Suprapubic skin (tissue), 4 donors: Measurements from ENCODE around the gene GOSR2. TPM values are rescaled to one million over a fixed set of nuclear protein-coding genes. Genes with fewer than 3 reads are reported as not detected.

Source experiments
- DNase-seq, 2 donors: peaks; one replicate each; pipeline ENCODE4 v3.0.0-alpha.2; 2019; ENCODE audit warnings: low spot score in 2 of 2
- H3K27ac ChIP-seq: fragments of 200-600 bp; sonication (generic); one replicate; pipeline ENCODE4 v1.5.1; 2019
- H3K27me3 ChIP-seq: fragments of 200-600 bp; sonication (generic); one replicate; pipeline ENCODE4 v1.5.1; 2019
- H3K36me3 ChIP-seq: fragments of 200-600 bp; sonication (generic); one replicate; pipeline ENCODE4 v1.5.1; 2019
- H3K4me1 ChIP-seq: fragments of 200-600 bp; sonication (generic); one replicate; pipeline ENCODE4 v1.5.1; 2019
- H3K4me3 ChIP-seq: fragments of 200-600 bp; sonication (generic); one replicate; pipeline ENCODE4 v1.5.1; 2019; ENCODE audit warnings: mild to moderate bottlenecking
- H3K9me3 ChIP-seq: fragments of 200-600 bp; sonication (generic); one replicate; pipeline ENCODE4 v1.5.1; 2019
- EP300 ChIP-seq: sonication (generic); formaldehyde crosslinking; IDR thresholded peaks from one replicate; pipeline ENCODE4 v1.6.1; 2017; ENCODE audit warnings: antibody characterized with exemption
- POLR2A ChIP-seq, 2 donors: fragments of 450-650 bp; IDR thresholded peaks; one replicate each; pipeline ENCODE4 v1.6.1; 2017; ENCODE audit warnings: antibody characterized with exemption in 2 of 2, mild to moderate bottlenecking in 2 of 2, moderate library complexity in 2 of 2
- POLR2AphosphoS5 ChIP-seq, 3 donors: sonication (generic); formaldehyde crosslinking; IDR thresholded peaks; one replicate each; pipeline ENCODE4 v1.6.1; 2017; ENCODE audit warnings: antibody characterized with exemption in 3 of 3
- WGBS: methylation state at CpG from one replicate; pipeline ENCODE4 v1.1.5; 2018; 5-methylcytosine and 5-hydroxymethylcytosine counted together
- total RNA-seq, 4 donors: library from RNA; depleted of rRNA; stranded (reverse); fragments of >200 nt; gene quantifications; one replicate each; pipeline ENCODE4 v1.1.0, GENCODE V29; 2016
- TF ChIP-seq, protein P1 (sequence below), 2 donors: fragments of 200-600 bp in 1 of 2; fragments of 450-650 bp in 1 of 2; sonication (generic) in 1 of 2; IDR thresholded peaks; one replicate each; pipeline ENCODE4 v1.5.1; 2016 to 2019; ENCODE audit warnings: antibody characterized with exemption in 2 of 2, mild to moderate bottlenecking in 1 of 2, moderate library complexity in 1 of 2

Gene GOSR2
- total RNA-seq, 4 donors from 2014 or later = 28.1 to 72.6 (median 41.1) TPM

DNA sequence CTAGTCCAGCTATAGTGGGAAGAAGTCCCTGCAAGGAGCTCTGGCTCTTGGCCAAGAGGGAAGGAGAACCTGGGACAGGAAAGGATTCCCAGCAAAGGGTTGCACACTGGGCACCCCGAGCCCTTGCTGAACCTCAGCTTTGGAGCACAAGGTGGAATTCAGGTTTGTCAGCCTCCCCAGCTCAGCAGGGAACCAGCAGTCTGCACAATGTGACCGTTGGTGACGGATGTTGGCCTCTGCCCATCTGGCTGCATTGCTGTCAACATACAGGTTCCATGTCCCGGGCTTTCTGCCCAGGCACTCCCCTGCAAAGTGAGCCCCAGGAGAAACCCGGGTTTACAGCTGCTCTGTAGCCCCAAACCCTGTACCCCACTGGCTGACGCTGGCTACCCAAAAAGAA, 49.4 kb downstream of the GOSR2 start:
- Histone ChIP-seq H3K9me3 (no peaks in the 10 kb centered on the region), H3K4me1 (peaks cover 21% of the 10 kb centered on the region), H3K4me3 (no peak overlapping the region), H3K36me3 (peaks cover 17% of the 10 kb centered on the region), H3K27me3 (peaks cover 12% of the 10 kb centered on the region), H3K27ac (peak overlapping the region; percentile 59)
- no peak for TF ChIP-seq POLR2A (IDR thresholded peaks at IDR 0.05)
- TF ChIP-seq, protein P1, sequence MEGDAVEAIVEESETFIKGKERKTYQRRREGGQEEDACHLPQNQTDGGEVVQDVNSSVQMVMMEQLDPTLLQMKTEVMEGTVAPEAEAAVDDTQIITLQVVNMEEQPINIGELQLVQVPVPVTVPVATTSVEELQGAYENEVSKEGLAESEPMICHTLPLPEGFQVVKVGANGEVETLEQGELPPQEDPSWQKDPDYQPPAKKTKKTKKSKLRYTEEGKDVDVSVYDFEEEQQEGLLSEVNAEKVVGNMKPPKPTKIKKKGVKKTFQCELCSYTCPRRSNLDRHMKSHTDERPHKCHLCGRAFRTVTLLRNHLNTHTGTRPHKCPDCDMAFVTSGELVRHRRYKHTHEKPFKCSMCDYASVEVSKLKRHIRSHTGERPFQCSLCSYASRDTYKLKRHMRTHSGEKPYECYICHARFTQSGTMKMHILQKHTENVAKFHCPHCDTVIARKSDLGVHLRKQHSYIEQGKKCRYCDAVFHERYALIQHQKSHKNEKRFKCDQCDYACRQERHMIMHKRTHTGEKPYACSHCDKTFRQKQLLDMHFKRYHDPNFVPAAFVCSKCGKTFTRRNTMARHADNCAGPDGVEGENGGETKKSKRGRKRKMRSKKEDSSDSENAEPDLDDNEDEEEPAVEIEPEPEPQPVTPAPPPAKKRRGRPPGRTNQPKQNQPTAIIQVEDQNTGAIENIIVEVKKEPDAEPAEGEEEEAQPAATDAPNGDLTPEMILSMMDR (IDR thresholded peaks at IDR 0.05) = no peak
- TF ChIP-seq EP300 = no peak
- TF ChIP-seq POLR2AphosphoS5 (IDR thresholded peaks at IDR 0.05) = no peak
- whole genome bisulfite sequencing = 53% methylated on average over 6 of the region's 6 CpGs
- DNase-seq = peak in 1 of 2 donors; percentile 73

DNA sequence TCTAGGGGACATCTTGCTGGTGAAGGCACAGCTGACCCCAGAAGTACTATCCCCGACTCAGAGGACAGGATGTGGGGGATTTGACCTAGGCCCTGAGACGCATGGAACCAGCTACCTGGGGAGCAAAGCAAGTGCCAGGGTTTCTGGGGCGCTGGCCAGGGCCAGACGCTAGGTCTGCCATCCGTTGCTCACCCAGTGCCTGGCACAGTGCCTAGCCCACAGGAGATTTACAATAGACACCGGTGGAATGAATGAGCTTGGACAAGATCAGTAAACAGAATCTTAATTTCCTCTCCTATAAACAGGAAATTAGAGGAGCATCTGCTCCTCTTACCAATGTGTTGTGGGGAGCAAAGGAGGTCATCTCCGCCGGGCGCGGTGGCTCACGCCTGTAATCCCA, 51.1 kb downstream of the GOSR2 start:
- H3K36me3 ChIP-seq = peaks cover 3% of the 10 kb centered on the region
- no peak for DNase-seq
- WGBS = 83% methylated on average over 11 of the region's 11 CpGs
- peaks cover 29% of the 10 kb centered on the region for H3K27me3 ChIP-seq
- H3K4me3 ChIP-seq = no peak overlapping the region
- no peaks in the 10 kb centered on the region for H3K9me3 ChIP-seq
- H3K27ac ChIP-seq = no peak overlapping the region
- TF ChIP-seq, protein P1 (IDR thresholded peaks at IDR 0.05) = no peak
- TF ChIP-seq EP300 = no peak
- no peak for TF ChIP-seq POLR2AphosphoS5 (IDR thresholded peaks at IDR 0.05)
- TF ChIP-seq POLR2A (IDR thresholded peaks at IDR 0.05) = no peak
- peaks cover 38% of the 10 kb centered on the region for H3K4me1 ChIP-seq

DNA sequence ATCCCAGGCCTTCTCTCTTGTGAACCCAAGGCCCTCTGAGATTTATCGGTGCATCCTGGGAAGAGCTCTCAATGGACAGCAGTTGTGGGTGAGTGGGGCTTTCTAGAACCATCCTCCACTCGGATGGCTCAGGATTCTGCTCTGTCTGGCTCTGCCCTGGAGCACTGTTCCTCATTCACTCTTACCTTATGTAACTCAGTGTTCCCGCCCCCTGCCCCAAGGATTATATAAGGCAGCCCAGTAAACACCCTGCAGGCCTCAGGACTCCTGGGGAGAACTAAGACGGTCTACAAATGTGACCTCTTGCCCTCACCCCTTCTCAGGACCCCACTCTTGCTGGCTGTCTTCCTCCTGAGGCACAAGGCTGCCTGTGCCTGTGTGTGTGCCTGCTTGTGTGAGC, 52.3 kb downstream of the GOSR2 start:
- DNase-seq = no peak
- no peaks in the 10 kb centered on the region for H3K36me3 ChIP-seq
- H3K27ac ChIP-seq = no peak overlapping the region
- 59% methylated on average over 3 of the region's 4 CpGs for WGBS
- H3K4me1 ChIP-seq = peaks cover 44% of the 10 kb centered on the region
- H3K9me3 ChIP-seq = no peaks in the 10 kb centered on the region
- peaks cover 34% of the 10 kb centered on the region for H3K27me3 ChIP-seq
- H3K4me3 ChIP-seq = no peak overlapping the region
- TF ChIP-seq POLR2AphosphoS5 (IDR thresholded peaks at IDR 0.05) = no peak
- TF ChIP-seq, protein P1 (IDR thresholded peaks at IDR 0.05) = no peak
- TF ChIP-seq EP300 = no peak
- no peak for TF ChIP-seq POLR2A (IDR thresholded peaks at IDR 0.05)

DNA sequence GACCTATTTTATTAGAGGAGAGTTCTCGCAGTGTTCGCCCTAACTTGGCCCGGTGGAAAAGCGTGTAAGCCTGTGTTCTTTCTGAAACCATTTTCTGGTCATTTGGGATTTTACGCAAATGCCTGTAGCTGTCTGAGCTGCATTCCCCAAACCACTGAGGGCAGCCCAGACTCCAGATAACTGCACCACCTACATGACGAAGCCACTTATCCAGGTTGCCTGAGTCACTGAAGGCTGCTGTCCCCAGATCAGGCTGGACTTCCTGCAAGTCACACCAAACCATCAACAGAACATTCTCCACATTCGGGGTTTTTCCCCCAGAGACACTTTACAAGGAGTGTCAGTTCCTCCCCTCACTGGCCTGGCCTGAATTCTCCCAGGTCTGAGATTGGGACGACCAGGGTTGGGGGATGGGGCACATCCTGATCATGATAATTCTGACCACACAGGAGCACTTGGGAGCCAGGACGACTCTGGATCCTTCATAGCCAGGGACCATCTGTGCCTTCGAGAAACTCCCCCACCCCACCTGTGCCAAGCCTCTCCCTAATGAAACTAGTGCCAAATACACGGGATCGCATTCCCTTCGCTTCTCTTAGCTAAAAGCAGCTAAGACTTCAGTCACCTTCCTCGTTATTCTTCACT, 53.8 kb downstream of the GOSR2 start:
- H3K9me3 ChIP-seq = no peaks in the 10 kb centered on the region
- TF ChIP-seq, protein P1 (IDR thresholded peaks at IDR 0.05) = no peak
- TF ChIP-seq POLR2AphosphoS5 (IDR thresholded peaks at IDR 0.05) = no peak
- no peak for TF ChIP-seq POLR2A (IDR thresholded peaks at IDR 0.05)
- TF ChIP-seq EP300 = no peak
- H3K27me3 ChIP-seq = peaks cover 34% of the 10 kb centered on the region

DNA sequence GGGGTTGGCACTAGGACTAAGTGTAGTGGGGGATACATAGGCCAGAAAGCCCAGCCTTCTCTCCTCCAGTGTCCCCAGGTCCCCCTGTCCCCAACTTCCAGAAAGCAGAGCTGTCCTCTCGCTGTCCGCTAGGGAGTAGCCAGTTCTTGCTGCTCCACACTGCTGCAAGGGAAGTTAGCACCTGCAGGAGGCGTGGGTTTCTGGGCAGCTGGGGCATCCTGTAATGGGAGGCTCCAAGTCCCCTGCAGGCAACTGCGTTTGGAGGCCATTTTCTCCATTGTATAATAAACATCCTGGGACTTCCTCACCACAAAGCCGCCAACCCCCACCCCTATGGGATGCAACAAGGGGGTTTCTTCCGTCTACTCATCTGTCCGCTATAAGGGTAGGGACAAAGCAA, 54.4 kb downstream of the GOSR2 start:
- Histone ChIP-seq H3K27me3 (peaks cover 34% of the 10 kb centered on the region), H3K36me3 (no peaks in the 10 kb centered on the region), H3K4me1 (peaks cover 32% of the 10 kb centered on the region), H3K27ac (no peak overlapping the region), H3K4me3 (no peak overlapping the region), H3K9me3 (no peaks in the 10 kb centered on the region)
- WGBS = 61% methylated on average over 7 of the region's 7 CpGs
- DNase-seq = no peak
- TF ChIP-seq POLR2A (IDR thresholded peaks at IDR 0.05) (no peak), POLR2AphosphoS5 (IDR thresholded peaks at IDR 0.05) (no peak), EP300 (no peak)
- TF ChIP-seq, protein P1 (IDR thresholded peaks at IDR 0.05) = no peak

More for the DNA sequence above, 53.8 kb downstream of the GOSR2 start:
- Histone ChIP-seq H3K4me1 (peaks cover 37% of the 10 kb centered on the region), H3K27ac (no peak overlapping the region), H3K4me3 (no peak overlapping the region), H3K36me3 (no peaks in the 10 kb centered on the region)
- WGBS = 80% methylated on average over 14 of the region's 14 CpGs
- peak in 1 of 2 donors; percentile 54 for DNase-seq
